NCI-H82 treated with DMSO at 0.1 percent for 48 hours (cell line): ENCODE data around the gene BCR.

Experiments
- DNase-seq: peaks from one replicate; lab custom pipeline; 2025; ENCODE audit not compliant: unreplicated experiment; lab: John Stamatoyannopoulos, UW

The BCR gene

GRCh38 chr22:23193882-23194281, 13.6 kb downstream of the BCR start:
- DNase-seq = no peak

GRCh38 chr22:23196165-23196564, 15.9 kb downstream of the BCR start:
- no peak for DNase-seq

GRCh38 chr22:23197836-23198235, 17.5 kb downstream of the BCR start:
- DNase-seq = no peak

DNA sequence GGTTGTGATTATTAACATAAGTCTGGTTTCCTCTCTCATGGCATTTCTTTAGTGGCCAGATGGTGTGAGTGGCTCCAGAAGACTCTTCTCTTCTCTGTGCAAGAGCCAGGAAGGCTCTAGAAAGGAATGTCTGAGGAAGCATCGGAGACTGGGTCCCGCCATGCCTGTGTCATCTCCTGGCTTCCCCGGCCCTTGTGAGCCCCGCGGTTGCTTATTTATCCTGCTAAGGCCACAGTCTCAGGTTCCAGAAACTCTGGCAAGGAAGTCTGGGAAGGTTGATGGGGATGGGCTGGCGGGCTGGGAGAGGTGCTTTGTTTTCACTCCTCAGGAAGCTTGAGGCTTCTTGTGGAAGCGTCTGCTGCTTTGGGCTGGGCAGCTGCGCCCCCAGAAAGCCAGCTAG, 18.9 kb downstream of the BCR start:
- no peak for DNase-seq

GRCh38 chr22:23200898-23201297, 20.6 kb downstream of the BCR start:
- no peak for DNase-seq

GRCh38 chr22:23202812-23203451, 22.6 kb downstream of the BCR start:
- DNase-seq = no peak

DNA sequence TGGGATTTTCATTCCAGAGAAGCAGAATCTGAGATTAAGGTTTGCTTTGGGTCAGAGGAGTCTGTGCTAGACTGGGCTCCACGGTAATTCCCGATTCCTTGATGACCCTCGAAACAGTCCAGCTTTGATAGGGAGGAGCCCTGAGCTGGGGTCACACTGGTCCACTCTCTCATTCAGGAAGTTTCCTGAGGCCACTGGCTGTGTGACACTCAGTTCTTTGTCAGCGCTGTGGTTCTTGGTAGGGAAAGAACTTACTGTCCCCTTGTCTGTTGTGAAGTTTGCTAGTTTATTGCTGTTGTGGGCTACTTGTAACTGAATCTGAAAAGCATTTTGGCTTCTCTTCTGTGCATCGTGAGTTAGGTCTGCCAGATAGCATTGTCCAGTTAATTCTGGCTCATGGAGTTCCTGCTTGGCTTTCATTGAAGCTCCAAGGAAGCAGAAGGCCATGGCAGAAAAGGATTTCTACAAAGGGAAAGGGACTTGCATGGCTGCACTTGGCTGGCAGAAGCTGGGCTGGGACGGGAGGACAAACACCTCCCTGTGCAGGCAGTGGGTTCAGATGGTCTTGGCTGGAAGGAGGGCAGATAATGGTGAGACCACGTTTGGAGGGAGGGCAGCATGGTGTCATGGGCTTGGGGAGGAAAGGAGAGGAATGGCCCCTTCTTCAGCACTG, 23.3 kb downstream of the BCR start:
- DNase-seq = no peak

- no peak for DNase-seq
These were observed 23.8 kb downstream of the BCR start for GRCh38 chr22:23204125-23204488.

GRCh38 chr22:23204541-23205157, 24.3 kb downstream of the BCR start:
- DNase-seq = no peak

DNA sequence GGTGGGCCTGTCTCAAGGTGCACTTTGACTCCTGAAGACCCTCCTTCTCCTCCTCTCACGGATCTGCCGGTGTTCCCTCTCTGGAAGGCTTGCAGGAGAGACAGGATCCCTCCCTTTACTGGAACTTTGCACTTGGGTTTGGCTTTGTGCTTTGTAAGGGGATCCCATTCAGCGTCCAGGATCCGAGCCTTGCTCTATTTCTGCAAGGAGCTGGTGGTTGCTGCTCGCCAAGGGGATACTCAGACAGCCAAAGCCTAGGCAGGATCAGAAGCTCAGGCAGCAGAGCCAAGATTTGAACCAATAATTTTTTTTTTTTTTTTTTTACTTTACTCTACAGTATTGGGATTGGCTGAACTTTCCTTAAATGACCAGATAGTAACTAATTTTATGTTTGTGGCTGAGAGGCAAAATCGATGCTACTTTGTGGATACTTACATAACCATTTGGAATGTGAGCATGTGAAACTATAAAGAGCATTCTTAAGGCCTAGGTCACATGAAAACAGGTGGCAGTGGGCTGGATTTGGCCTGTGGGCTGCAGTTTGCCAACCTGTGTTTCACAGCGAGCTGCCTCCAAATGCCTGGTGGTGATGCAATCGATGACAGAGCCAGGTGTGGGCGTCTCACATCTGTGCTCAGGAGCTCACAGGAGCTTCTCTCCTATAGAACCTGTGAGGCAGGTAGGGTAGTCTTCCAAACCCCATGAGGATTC, 25.2 kb downstream of the BCR start:
- DNase-seq = no peak

DNA sequence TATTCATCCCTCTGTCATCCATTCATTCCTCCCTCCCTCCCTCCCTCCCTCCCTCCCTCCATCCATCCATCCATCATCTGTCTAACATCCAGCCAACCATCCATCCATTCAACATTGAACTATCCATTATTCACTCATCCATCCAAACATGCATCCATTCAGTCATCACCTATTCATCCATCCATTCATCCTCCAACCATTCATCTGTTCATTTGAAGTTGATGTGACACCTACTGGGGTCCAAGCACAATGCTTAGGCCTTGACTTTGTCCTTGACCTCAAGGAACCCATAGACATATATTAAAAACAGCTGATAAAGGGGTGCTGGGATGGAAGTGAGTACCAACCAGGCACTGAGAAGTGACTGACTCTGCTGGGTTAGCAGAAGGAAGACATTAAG, 26.6 kb downstream of the BCR start:
- no peak for DNase-seq

DNA sequence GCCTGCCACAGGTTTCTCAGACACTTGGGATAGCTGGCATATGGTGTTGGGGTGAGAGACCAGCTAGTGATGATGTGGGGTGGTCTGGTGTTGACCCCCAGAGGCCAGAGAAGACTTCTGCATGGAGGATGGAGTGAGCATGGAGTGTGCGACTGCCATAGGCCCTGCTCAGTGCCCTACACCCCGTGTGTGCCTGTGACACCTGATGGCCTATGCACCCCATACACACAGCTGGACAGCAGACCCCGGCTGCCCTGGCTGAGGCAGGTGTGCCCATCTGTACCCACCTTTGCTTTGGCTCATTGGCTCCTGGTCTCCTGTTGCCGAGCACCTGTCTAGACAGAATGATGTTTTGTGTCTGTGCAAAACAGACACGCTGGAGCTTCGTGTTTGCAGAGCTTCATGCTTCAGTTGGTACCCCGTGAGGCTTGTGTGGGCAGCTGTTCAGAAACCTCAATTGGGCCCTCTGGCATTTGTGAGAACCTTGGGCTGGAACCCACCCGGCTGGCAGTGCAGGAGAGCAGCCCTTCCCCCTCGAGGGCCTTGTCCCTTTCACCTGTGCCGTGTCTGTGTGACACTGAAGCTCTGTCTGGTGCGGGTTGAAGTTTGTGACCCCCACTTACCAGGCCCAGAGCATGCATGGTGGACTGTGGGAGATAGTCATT, 27.6 kb downstream of the BCR start:
- DNase-seq = no peak

GRCh38 chr22:23210428-23211170, 30.3 kb downstream of the BCR start:
- no peak for DNase-seq

DNA sequence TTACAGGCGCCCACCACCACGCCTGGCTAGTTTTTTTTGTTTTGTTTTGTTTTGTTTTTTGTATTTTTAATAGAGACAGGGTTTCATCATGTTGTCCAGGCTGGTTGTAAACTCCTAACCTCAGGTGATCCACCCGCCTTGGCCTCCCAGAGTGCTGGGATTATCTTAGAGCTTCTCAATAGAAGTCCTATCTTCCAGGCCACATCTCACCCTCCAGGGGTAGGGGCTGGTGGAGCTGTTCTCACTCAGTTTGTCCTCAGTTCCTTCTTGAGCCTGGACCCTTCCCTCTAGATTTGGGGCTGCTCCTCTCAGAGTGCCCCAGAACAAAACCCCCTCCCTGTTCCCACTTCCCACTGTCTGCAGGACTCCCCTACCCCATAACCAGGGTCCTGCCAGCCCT, 31.3 kb downstream of the BCR start:
- no peak for DNase-seq

- no peak for DNase-seq
These were observed 32.0 kb downstream of the BCR start for GRCh38 chr22:23212061-23213021.

- DNase-seq = no peak
These were observed 32.8 kb downstream of the BCR start for GRCh38 chr22:23213022-23213555.

- no peak for DNase-seq
These were observed 33.4 kb downstream of the BCR start for GRCh38 chr22:23213581-23214334.

DNA sequence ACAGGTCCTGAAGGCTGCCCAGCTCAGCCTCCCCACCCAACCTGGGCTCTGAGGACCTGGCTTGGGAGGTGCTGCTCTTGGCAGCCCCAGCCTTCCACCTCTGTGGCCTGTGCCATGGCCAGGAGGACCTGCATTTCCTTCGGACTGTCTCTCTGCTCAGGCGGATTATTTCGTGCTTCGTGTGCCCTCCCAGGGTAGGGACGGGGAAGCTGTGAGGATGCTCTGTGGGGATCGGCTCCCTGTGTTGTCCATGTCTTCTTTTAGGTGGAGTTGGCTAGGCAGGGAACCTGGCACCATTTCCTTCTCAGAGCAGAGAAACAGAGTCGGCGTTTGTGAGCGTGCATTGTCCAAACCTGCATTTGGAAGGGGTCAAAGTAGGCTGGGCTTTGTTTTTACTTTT, 34.1 kb downstream of the BCR start:
- DNase-seq = no peak
